ENCODE measurements around the gene WNK2.

Gene WNK2

DNA sequence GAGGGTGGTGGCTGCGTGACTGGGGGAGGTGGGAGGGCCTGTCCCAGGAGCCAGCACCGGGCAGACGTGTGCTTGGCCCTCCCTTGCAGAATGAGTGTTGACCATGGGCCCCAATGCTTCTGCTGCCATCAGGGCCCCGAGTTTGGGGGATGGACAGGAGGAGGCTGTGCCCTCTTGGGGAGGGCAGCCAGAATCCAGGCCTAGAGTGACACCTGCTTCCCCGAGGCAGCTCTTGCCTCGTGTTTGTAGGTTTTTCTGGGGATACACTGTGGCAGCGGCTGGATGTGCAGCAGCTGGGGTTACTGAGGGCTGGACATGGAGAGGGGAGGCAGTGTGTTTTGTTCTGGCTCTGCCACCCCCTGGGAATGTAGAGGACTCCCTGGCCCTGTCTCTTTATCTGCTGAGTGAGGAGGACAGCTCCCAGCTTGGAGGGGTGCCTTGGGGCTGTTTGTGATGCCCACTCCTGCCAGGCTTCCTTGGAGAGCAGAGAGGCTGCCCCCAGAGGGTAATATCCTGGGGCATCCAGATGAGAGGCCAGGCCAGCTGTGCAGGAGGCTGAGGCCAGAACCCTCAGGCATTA is 22.7 kb downstream of the WNK2 start:
- H3K4me1 ChIP-seq, result peaks cover 0 to 54% (median 38%) of the 10 kb centered on the region in 4 donors
- TF ChIP-seq, protein P1, sequence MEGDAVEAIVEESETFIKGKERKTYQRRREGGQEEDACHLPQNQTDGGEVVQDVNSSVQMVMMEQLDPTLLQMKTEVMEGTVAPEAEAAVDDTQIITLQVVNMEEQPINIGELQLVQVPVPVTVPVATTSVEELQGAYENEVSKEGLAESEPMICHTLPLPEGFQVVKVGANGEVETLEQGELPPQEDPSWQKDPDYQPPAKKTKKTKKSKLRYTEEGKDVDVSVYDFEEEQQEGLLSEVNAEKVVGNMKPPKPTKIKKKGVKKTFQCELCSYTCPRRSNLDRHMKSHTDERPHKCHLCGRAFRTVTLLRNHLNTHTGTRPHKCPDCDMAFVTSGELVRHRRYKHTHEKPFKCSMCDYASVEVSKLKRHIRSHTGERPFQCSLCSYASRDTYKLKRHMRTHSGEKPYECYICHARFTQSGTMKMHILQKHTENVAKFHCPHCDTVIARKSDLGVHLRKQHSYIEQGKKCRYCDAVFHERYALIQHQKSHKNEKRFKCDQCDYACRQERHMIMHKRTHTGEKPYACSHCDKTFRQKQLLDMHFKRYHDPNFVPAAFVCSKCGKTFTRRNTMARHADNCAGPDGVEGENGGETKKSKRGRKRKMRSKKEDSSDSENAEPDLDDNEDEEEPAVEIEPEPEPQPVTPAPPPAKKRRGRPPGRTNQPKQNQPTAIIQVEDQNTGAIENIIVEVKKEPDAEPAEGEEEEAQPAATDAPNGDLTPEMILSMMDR (IDR thresholded peaks at IDR 0.05), result no peak
- no peak for DNase-seq

GRCh38 chr9:93207326-93207814 is 23.4 kb downstream of the WNK2 start:
- TF ChIP-seq, protein P1 (IDR thresholded peaks at IDR 0.05), result peak in 1 of 2 experiments; percentile 9
- no peaks in the 10 kb centered on the region for H3K9me3 ChIP-seq
- H3K27me3 ChIP-seq, result no peaks in the 10 kb centered on the region
- H3K4me1 ChIP-seq, result peaks cover 0 to 47% (median 38%) of the 10 kb centered on the region in 4 donors
- intact Hi-C loops (cut with DNase I; ENCODE audit: low total_unique reads), result no loop called here
- H3K4me3 ChIP-seq, result peak overlapping the region; percentile 11 to 40
- H3K27ac ChIP-seq, result peak overlapping the region; percentile 71 to 74
- DNase-seq, result peak; percentile 54 to 80
- no peaks in the 10 kb centered on the region for H3K36me3 ChIP-seq

More for the DNA sequence above, 22.7 kb downstream of the WNK2 start:
- Histone ChIP-seq H3K9me3 (no peaks in the 10 kb centered on the region), H3K27ac (peak overlapping the region; percentile 71 to 74), H3K27me3 (no peaks in the 10 kb centered on the region), H3K36me3 (no peaks in the 10 kb centered on the region), H3K4me3 (no peak overlapping the region)
- intact Hi-C loops (cut with DNase I; ENCODE audit: low total_unique reads), result no loop called here

GRCh38 chr9:93207860-93208734 is 24.2 kb downstream of the WNK2 start:
- DNase-seq, result no peak
- Histone ChIP-seq H3K4me3 (peak overlapping the region; percentile 11 to 40), H3K9me3 (no peaks in the 10 kb centered on the region), H3K27ac (peak overlapping the region; percentile 71 to 74), H3K4me1 (peaks cover 0 to 40% (median 38%) of the 10 kb centered on the region in 4 donors), H3K36me3 (no peaks in the 10 kb centered on the region), H3K27me3 (no peaks in the 10 kb centered on the region)
- TF ChIP-seq, protein P1 (IDR thresholded peaks at IDR 0.05), result no peak
- intact Hi-C loops (cut with DNase I; ENCODE audit: low total_unique reads), result no loop called here

DNA sequence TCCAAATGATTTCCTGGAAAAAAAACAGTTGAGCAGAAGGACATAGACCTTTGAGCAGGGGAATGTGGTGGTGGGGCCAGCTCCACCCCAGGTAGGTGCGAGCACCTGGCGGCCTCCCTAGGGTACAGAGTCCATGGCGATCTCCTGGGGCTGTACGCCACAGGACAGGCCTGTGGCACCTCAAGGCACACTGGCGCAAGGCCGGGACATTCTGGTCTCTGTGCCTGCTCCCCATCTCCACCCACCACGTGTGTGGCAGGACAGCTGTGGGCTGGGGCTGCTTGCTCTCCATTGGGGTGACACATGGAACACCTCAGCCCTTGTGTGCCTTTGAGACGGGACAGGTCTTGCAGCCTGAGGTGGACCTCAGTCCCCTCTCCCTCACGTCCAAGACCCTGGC is 25.2 kb downstream of the WNK2 start:
- Histone ChIP-seq H3K4me3 (no peak overlapping the region), H3K27ac (no peak overlapping the region), H3K36me3 (no peaks in the 10 kb centered on the region), H3K27me3 (no peaks in the 10 kb centered on the region), H3K4me1 (peaks cover 0 to 39% (median 38%) of the 10 kb centered on the region in 4 donors), H3K9me3 (no peaks in the 10 kb centered on the region)
- TF ChIP-seq, protein P1 (IDR thresholded peaks at IDR 0.05), result no peak
- no peak for DNase-seq
- intact Hi-C loops (cut with DNase I; ENCODE audit: low total_unique reads), result no loop called here

- H3K4me1 ChIP-seq, result peaks cover 0 to 38% (median 35%) of the 10 kb centered on the region in 4 donors
- no peaks in the 10 kb centered on the region for H3K27me3 ChIP-seq
- TF ChIP-seq, protein P1 (IDR thresholded peaks at IDR 0.05), result no peak
- no peak for DNase-seq
- no peaks in the 10 kb centered on the region for H3K36me3 ChIP-seq
- H3K4me3 ChIP-seq, result no peak overlapping the region
- intact Hi-C loops (cut with DNase I; ENCODE audit: low total_unique reads), result no loop called here
- no peak overlapping the region for H3K27ac ChIP-seq
- H3K9me3 ChIP-seq, result no peaks in the 10 kb centered on the region
These were observed 25.8 kb downstream of the WNK2 start for GRCh38 chr9:93209576-93210323.
